HFFc6 (cell line): Measurements from ENCODE around the gene ANKS1A. TPM values are rescaled to one million over a fixed set of nuclear protein-coding genes. Genes with fewer than 3 reads are reported as not detected.
"Not testable (repeated sequence)": the region's sequence is repeated elsewhere in the genome, so short reads cannot be mapped to it uniquely, and the experiment has no call there.

Experiments
- DNase-seq: peaks from one replicate; pipeline ENCODE4 v3.0.0-alpha.2; 2018
- H3K27ac Mint-ChIP-seq: 2 replicates; pipeline ENCODE4 v1.8.0; 2020; ENCODE audit warnings: mild to moderate bottlenecking, mixed read lengths
- H3K27me3 Mint-ChIP-seq: 2 replicates; pipeline ENCODE4 v1.8.0; 2021; ENCODE audit warnings: mild to moderate bottlenecking, moderate library complexity, mixed read lengths; ENCODE audit not compliant: insufficient read depth
- H3K36me3 Mint-ChIP-seq: 2 replicates; pipeline ENCODE4 v1.8.0; 2021; ENCODE audit warnings: low read depth, mixed read lengths
- H3K4me1 Mint-ChIP-seq: 2 replicates; pipeline ENCODE4 v1.8.0; 2020; ENCODE audit warnings: low read depth, mixed read lengths
- H3K4me3 Mint-ChIP-seq: 2 replicates; pipeline ENCODE4 v1.8.0; 2020; ENCODE audit warnings: mild to moderate bottlenecking, moderate library complexity, mixed read lengths
- H3K9me3 Mint-ChIP-seq: 2 replicates; pipeline ENCODE4 v1.8.0; 2020; ENCODE audit warnings: mild to moderate bottlenecking, mixed read lengths
- CTCF ChIP-seq: fragments of 200-600 bp; sonication (generic); IDR thresholded peaks from 2 replicates; pipeline ENCODE4 v1.5.0; 2021; ENCODE audit warnings: antibody characterized with exemption, mild to moderate bottlenecking
- total RNA-seq, 6 experiments: library from RNA; stranded (reverse); fragmentation: NEBNext Ultra II Directional; extraction: Animal tissue kit (Norgen Biotek cat#: 25700); gene quantifications; 2 replicates in 1 of 6; 3 replicates in 5 of 6; pipeline ENCODE4 v1.2.3, GENCODE V29; 2021

Gene ANKS1A
- total RNA-seq, 6 experiments from 2014 or later: 11.6 to 13.5 (median 13.1) TPM

GRCh38 chr6:35136185-35136584, 247.1 kb downstream of the ANKS1A start:
- peaks cover 25% of the 10 kb centered on the region for H3K4me1 Mint-ChIP-seq
- H3K4me3 Mint-ChIP-seq: no peak overlapping the region
- H3K36me3 Mint-ChIP-seq: no peaks in the 10 kb centered on the region
- H3K27ac Mint-ChIP-seq: no peak overlapping the region
- no peaks in the 10 kb centered on the region for H3K9me3 Mint-ChIP-seq
- H3K27me3 Mint-ChIP-seq: peaks cover 3% of the 10 kb centered on the region; the same call in 1 of the 2 replicates
- no peak for TF ChIP-seq CTCF
- DNase-seq: no peak

- not testable (repeated sequence) for H3K27me3 Mint-ChIP-seq, H3K9me3 Mint-ChIP-seq, H3K4me3 Mint-ChIP-seq, DNase-seq, H3K36me3 Mint-ChIP-seq, H3K27ac Mint-ChIP-seq
- H3K4me1 Mint-ChIP-seq: peaks cover 41% of the 10 kb centered on the region
These were observed 249.1 kb downstream of the ANKS1A start for GRCh38 chr6:35138191-35138590.

- no peaks in the 10 kb centered on the region for H3K9me3 Mint-ChIP-seq
- peaks cover 2% of the 10 kb centered on the region; the same call in 1 of the 2 replicates for H3K27me3 Mint-ChIP-seq
- H3K27ac Mint-ChIP-seq: no peak overlapping the region
- H3K36me3 Mint-ChIP-seq: no peaks in the 10 kb centered on the region
- H3K4me1 Mint-ChIP-seq: peaks cover 45% of the 10 kb centered on the region
- DNase-seq: no peak
- H3K4me3 Mint-ChIP-seq: no peak overlapping the region
- TF ChIP-seq CTCF: no peak
These were observed 250.4 kb downstream of the ANKS1A start for GRCh38 chr6:35139470-35139869.

- TF ChIP-seq CTCF: peak; percentile 93
- Mint-ChIP-seq H3K36me3 (no peaks in the 10 kb centered on the region), H3K4me1 (peaks cover 45% of the 10 kb centered on the region), H3K9me3 (no peaks in the 10 kb centered on the region), H3K4me3 (no peak overlapping the region), H3K27me3 (peaks cover 2% of the 10 kb centered on the region; the same call in 1 of the 2 replicates), H3K27ac (0 out of 2 replicates have a peak overlapping the region, but pooled peaks have one; percentile 5)
- peak; percentile 58 for DNase-seq
These were observed 251.0 kb downstream of the ANKS1A start for GRCh38 chr6:35139924-35140638.

GRCh38 chr6:35140639-35141006, 251.6 kb downstream of the ANKS1A start:
- Mint-ChIP-seq H3K4me1 (peaks cover 48% of the 10 kb centered on the region), H3K9me3 (no peaks in the 10 kb centered on the region), H3K27me3 (peaks cover 2% of the 10 kb centered on the region; the same call in 1 of the 2 replicates), H3K27ac (no peak overlapping the region), H3K4me3 (no peak overlapping the region), H3K36me3 (no peaks in the 10 kb centered on the region)
- TF ChIP-seq CTCF: no peak
- DNase-seq: no peak

Other genes with a start within 250 kb of the ANKS1A start
- gene ILRUN, start 192.5 kb upstream of the ANKS1A start, total RNA-seq: 10 to 100 TPM; 56.0 to 65.1 (median 59.4) TPM
- 100 to 1,000 TPM; 132 to 194 (median 161) TPM for gene SNRPC, start 131.8 kb upstream of the ANKS1A start, total RNA-seq
- 1 to 10 TPM; 7.2 to 9.8 (median 8.9) TPM for gene BLTP3A, start 97.2 kb upstream of the ANKS1A start, total RNA-seq
- gene TAF11, start 1.2 kb upstream of the ANKS1A start, total RNA-seq: 10 to 100 TPM; 15.2 to 19.0 (median 16.1) TPM